ENCODE measurements around the gene RBM15. TPM values are rescaled to one million over a fixed set of nuclear protein-coding genes. Genes with fewer than 3 reads are reported as not detected.
A peak's percentile ranks its signal among the peaks of the same experiment; 100 is the strongest.

Gene RBM15
- total and polyA plus RNA-seq, 5 donors, result 4.1 to 17.8 (median 16.4) TPM

DNA sequence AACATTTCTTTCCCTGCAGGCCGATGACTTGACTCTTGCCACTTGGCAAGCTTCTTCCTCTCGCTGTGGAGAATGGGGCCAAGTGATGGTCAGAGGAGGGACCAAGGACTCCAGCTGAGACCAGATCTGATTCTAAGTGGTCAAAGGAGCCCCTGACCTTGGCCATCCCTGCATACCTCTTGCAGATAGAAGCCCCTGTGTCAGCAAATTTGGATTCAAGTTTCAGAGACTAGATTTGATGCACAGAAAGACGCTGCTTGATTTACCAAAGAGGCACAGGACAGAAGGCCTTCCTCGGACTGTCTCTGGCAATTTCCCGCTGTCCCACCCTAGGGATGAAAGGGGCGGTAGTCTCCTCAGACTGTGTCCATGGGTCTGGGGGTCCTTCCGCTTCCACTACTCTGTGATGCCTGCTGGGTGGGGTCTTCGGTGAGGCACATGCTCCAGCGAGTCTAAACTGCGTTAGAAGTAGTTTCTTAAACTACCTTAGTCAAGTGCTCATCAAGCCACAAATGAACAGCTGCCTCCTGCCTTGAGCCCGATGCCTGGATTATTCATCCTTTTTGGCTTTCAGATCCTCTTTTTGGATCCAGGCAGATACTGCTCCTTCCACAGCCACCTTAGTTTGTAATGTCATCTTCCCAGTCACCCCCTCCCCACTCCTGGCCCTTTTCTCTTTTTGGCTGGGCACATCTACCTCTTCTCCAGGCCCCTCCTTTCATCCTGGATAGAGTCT lies 31.8 kb upstream of the RBM15 start:
- ATAC-seq, result no peak
- Histone ChIP-seq H3K4me3 (ENCODE audit: low read length) (no peak overlapping the region), H3K4me1 (ENCODE audit: control insufficient read depth, insufficient read depth, low read length) (peaks cover 3% of the 10 kb centered on the region), H3K9me3 (ENCODE audit: control insufficient read depth, low read length) (no peaks in the 10 kb centered on the region), H3K27ac (ENCODE audit: low read length) (no peak overlapping the region), H3K27me3 (ENCODE audit: control insufficient read depth, insufficient read depth) (no peaks in the 10 kb centered on the region)
- WGBS, result 76% methylated on average over 11 of the region's 11 CpGs
- intact Hi-C loops (cut with DNase I), result no loop called here
- no peak for DNase-seq

DNA sequence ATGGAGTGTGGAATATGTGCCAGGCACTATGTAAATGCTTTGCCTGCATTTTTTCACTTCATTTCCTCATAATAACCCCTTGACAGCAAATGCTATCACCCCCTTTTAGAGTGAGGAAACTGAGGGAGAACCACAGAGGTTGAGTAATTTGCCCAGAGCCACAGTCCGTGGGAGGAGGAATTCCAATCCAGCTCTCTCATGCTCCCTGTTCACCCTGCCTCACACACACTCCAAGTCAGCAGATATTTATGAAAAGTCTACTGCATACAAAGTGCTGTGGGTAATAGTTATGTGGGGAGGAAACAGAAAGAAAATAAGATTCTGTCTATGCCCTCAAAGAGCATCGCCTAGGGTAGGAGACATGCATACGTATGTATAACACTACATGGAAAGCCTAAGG lies 30.9 kb upstream of the RBM15 start:
- Histone ChIP-seq H3K27ac (ENCODE audit: low read length) (no peak overlapping the region), H3K4me3 (ENCODE audit: low read length) (no peak overlapping the region), H3K4me1 (ENCODE audit: control insufficient read depth, insufficient read depth, low read length) (peaks cover 3% of the 10 kb centered on the region), H3K9me3 (ENCODE audit: control insufficient read depth, low read length) (no peaks in the 10 kb centered on the region), H3K27me3 (ENCODE audit: control insufficient read depth, insufficient read depth) (no peaks in the 10 kb centered on the region)
- ATAC-seq (no peak), DNase-seq (no peak)
- intact Hi-C loops (cut with DNase I), result no loop called here
- WGBS, result 62% methylated on average over 3 of the region's 3 CpGs

DNA sequence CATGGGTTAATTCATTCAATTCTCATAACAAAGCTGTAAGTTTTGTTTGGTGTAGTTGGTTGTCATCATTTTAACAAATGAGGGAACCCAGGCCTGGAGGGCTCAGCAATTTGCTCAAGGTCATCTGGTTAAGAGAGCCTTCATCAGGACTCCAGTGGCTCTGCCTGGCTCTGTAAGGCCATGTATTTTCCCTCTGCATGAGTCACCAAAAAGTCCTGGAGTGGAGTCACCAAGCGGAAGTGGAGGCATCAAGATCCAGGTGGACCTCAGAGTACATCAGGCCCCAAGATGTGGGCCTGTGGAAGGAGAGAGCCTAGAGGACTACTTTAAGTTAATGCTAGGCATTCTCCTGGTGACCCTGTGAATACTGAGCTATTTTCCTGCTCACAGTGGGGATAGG lies 30.0 kb upstream of the RBM15 start:
- intact Hi-C loops (cut with DNase I), result no loop called here
- H3K27me3 ChIP-seq (ENCODE audit: control insufficient read depth, insufficient read depth), result no peaks in the 10 kb centered on the region
- no peak for DNase-seq
- H3K9me3 ChIP-seq (ENCODE audit: control insufficient read depth, low read length), result no peaks in the 10 kb centered on the region
- H3K4me1 ChIP-seq (ENCODE audit: control insufficient read depth, insufficient read depth, low read length), result peaks cover 3% of the 10 kb centered on the region
- no peak overlapping the region for H3K4me3 ChIP-seq (ENCODE audit: low read length)
- no peak for ATAC-seq
- WGBS, result 97% methylated on average over 1 of the region's 1 CpG
- H3K27ac ChIP-seq (ENCODE audit: low read length), result no peak overlapping the region

DNA sequence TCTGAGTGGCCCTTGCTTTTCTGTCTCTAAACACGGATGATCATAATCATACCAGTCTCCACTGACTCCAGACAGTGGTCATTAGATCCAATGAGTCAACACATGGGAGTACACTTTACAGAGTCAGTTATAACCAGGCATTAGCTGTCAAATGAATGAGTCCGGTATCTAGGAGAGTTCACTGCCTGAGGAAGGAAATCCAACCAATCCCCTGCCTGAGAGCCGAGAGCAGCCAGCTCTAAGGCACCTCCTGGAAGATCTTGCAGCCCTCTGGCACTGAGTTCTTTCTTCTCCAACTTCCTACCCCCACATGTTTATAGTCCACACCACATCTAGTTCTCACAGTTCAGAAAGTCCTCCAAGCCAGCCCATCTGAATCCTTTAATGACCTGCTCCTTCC lies 29.4 kb upstream of the RBM15 start:
- intact Hi-C loops (cut with DNase I), result loop anchor here in 3 of 4 donors (2.0 to 10.0 kb wide), 4 partner anchors 102 to 155 kb away; no protein-coding TSS in a partner anchor
- no peak for ATAC-seq
- no peak overlapping the region for H3K27ac ChIP-seq (ENCODE audit: low read length)
- H3K4me3 ChIP-seq (ENCODE audit: low read length), result no peak overlapping the region
- no peaks in the 10 kb centered on the region for H3K9me3 ChIP-seq (ENCODE audit: control insufficient read depth, low read length)
- no peaks in the 10 kb centered on the region for H3K27me3 ChIP-seq (ENCODE audit: control insufficient read depth, insufficient read depth)
- H3K4me1 ChIP-seq (ENCODE audit: control insufficient read depth, insufficient read depth, low read length), result peaks cover 3% of the 10 kb centered on the region
- DNase-seq, result no peak
- 68% methylated on average over 3 of the region's 3 CpGs for WGBS

DNA sequence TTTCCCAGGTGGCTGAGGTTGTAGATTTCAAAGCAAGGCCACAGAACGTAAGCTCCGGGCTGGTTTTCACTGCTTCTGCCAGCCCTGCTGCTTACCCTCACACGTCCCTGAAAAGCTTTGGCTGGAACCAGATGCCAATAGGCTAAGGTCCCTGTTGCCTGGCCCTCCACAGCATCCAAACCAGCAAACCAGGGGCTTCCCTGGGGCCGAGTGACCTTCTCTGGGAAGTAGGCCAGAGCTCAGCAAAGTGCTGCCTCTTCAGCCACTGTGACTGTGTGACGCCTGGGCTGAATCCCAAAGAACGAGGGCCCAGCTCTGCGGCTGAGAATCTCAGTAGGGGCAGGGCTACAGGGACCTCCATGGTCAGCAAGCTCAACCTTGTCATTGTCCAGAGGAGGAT lies 28.9 kb upstream of the RBM15 start:
- intact Hi-C loops (cut with DNase I), result loop anchor here in 3 of 4 donors (2.0 to 10.0 kb wide), 4 partner anchors 103 to 155 kb away; no protein-coding TSS in a partner anchor
- no peak overlapping the region for H3K4me3 ChIP-seq (ENCODE audit: low read length)
- DNase-seq (peak; percentile 21 to 71 (median 68)), ATAC-seq (peak; percentile 31 to 60)
- H3K27ac ChIP-seq (ENCODE audit: low read length), result peak overlapping the region; percentile 9
- H3K9me3 ChIP-seq (ENCODE audit: control insufficient read depth, low read length), result no peaks in the 10 kb centered on the region
- no peaks in the 10 kb centered on the region for H3K27me3 ChIP-seq (ENCODE audit: control insufficient read depth, insufficient read depth)
- 50% methylated on average over 7 of the region's 7 CpGs for WGBS
- peaks cover 3% of the 10 kb centered on the region for H3K4me1 ChIP-seq (ENCODE audit: control insufficient read depth, insufficient read depth, low read length)

DNA sequence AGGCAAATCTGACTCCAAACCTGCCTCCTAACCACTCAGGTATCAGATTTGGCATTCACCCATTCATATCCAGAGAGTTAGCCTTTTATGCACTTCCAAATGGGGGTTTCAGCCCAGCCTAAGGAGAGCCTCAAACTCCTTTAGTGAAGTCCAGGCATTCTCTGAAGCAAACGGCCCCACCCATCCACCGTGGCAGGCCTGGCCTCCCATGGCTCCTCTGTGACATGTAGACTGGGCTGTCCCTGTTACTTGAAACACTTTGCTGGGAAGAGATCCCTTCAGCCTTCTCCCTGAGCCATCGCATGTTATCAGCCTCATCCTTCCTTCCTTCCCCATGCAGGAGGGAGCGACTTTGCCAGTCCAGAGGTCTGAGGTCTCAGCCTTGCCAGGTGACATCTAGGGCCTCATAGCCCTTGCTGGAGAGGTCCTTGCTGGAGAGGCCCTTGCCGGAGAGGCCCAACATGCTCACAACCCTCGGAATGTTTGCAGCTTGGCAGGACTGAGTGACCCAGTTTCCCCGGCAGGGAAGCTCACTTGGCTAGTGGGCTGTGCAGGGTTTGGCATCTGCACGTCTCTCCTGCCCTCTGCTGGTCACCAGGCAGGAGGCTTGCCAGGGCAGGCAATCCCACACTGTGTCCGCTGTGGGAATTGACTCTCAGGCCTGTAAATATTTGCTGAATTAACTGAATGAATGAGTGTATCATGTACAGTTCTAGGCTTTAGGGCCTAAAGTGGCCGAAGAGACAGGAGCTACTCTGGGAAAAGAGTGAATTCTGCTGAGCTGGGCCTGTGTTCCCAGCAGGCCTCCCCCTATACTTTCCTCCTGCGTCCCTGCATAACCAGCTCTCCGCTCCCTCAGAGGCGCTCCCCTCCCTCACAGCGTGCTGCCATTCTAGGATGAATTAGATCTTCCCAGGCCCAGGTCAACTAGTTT lies 26.7 kb upstream of the RBM15 start:
- H3K27me3 ChIP-seq (ENCODE audit: control insufficient read depth, insufficient read depth), result no peaks in the 10 kb centered on the region
- 38% methylated on average over 14 of the region's 14 CpGs for WGBS
- no peak overlapping the region for H3K27ac ChIP-seq (ENCODE audit: low read length)
- H3K4me1 ChIP-seq (ENCODE audit: control insufficient read depth, insufficient read depth, low read length), result peaks cover 3% of the 10 kb centered on the region
- ATAC-seq (peak; percentile 96 to 97), DNase-seq (peak; percentile 83 to 92 (median 91))
- H3K9me3 ChIP-seq (ENCODE audit: control insufficient read depth, low read length), result no peaks in the 10 kb centered on the region
- intact Hi-C loops (cut with DNase I), result loop anchor here (2.0 to 10.0 kb wide), 5 partner anchors 104 to 152 kb away; no protein-coding TSS in a partner anchor
- H3K4me3 ChIP-seq (ENCODE audit: low read length), result no peak overlapping the region

DNA sequence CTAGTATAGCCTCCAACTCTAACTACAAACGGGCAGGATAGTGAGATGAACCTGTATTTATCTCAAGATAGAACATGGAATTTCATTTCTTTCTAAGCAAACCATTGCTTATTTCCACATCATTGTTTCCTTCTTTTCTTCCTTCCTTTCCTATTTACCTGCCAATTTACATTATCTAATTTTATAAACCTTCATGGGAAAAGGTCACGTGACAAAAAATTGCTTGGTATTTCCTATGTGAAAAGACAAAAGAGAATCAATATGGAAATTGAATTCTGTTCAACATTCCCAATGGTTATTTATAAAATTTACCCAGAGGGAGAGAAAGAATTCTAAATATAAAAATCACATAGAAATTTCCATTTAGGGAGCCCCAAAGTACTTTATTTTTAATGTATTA lies 22.4 kb upstream of the RBM15 start:
- ATAC-seq (no peak), DNase-seq (no peak)
- 70% methylated on average over 2 of the region's 2 CpGs for WGBS
- Histone ChIP-seq H3K27me3 (ENCODE audit: control insufficient read depth, insufficient read depth) (no peaks in the 10 kb centered on the region), H3K27ac (ENCODE audit: low read length) (no peak overlapping the region), H3K9me3 (ENCODE audit: control insufficient read depth, low read length) (no peaks in the 10 kb centered on the region), H3K4me3 (ENCODE audit: low read length) (no peak overlapping the region), H3K4me1 (ENCODE audit: control insufficient read depth, insufficient read depth, low read length) (no peaks in the 10 kb centered on the region)
- intact Hi-C loops (cut with DNase I), result loop anchor here in 2 of 4 donors (10.0 kb wide), 1 partner anchor 148 kb away; no protein-coding TSS in a partner anchor

DNA sequence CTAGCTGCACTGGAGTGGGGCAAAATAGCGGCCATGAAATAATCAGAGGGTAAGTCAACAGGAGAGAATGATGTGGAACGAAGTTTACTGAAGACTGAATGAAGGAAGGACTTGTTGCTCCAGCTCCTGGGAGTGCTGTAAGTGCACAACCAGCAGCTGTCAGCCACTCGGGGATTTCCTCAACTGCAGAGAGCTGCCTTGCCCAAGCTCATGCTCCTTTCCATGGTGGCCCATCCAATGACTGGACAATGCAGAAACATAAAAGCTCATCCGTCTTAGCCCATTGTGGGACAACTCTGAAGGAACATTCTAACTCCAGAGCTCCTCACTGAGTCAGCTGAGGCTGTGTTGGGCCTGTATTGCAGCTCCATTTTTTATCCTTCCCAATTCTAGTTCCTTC lies 21.1 kb upstream of the RBM15 start:
- no peaks in the 10 kb centered on the region for H3K9me3 ChIP-seq (ENCODE audit: control insufficient read depth, low read length)
- H3K4me1 ChIP-seq (ENCODE audit: control insufficient read depth, insufficient read depth, low read length), result no peaks in the 10 kb centered on the region
- no peak overlapping the region for H3K4me3 ChIP-seq (ENCODE audit: low read length)
- 88% methylated on average over 4 of the region's 4 CpGs for WGBS
- DNase-seq, result no peak
- no peak for ATAC-seq
- intact Hi-C loops (cut with DNase I), result loop anchor here in 2 of 4 donors (10.0 kb wide), 1 partner anchor 147 kb away; no protein-coding TSS in a partner anchor
- no peaks in the 10 kb centered on the region for H3K27me3 ChIP-seq (ENCODE audit: control insufficient read depth, insufficient read depth)
- no peak overlapping the region for H3K27ac ChIP-seq (ENCODE audit: low read length)

DNA sequence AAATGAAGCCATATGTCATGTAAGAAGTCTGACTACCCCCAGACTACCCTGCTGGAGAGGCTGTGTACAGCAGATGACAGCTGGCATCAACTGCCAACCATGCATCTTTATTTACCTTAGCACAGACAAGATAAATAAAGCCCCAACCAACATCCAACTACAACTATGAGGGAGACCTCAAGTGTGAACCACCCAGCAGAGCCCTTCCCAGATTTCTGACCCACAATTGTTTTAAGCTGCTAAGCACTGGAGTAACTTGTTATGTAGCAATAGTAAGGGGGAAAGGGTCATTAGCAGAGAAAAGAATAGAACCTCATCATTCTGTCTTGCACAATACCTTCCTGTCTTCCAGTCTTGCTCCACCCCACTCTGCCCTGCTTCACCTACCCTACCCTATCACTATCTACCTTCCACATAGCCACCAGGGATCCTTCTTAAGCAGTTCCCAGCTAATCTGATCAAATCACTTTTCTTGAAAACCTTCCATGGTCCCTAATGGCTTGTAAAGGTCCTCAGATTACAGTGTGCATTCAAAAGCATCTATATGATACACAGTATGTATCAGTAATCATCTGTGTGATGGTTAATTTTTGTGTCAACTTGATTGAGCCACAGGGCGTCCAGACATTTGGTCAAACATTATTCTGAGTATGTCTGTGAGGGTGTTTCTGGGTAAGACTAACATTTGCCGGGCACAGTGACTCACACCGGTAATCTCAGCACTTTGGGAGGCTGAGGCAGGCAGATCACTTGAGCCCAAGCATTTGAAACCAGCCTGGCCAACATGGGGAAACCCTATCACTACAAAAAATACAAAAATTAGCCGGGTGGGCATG lies 19.6 kb upstream of the RBM15 start:
- 73% methylated on average over 4 of the region's 4 CpGs for WGBS
- Histone ChIP-seq H3K4me1 (ENCODE audit: control insufficient read depth, insufficient read depth, low read length) (no peaks in the 10 kb centered on the region), H3K4me3 (ENCODE audit: low read length) (no peak overlapping the region), H3K9me3 (ENCODE audit: control insufficient read depth, low read length) (no peaks in the 10 kb centered on the region), H3K27me3 (ENCODE audit: control insufficient read depth, insufficient read depth) (no peaks in the 10 kb centered on the region), H3K27ac (ENCODE audit: low read length) (no peak overlapping the region)
- no peak for ATAC-seq
- intact Hi-C loops (cut with DNase I), result loop anchor here in 2 of 4 donors (10.0 kb wide), 1 partner anchor 145 kb away; no protein-coding TSS in a partner anchor
- no peak for DNase-seq

DNA sequence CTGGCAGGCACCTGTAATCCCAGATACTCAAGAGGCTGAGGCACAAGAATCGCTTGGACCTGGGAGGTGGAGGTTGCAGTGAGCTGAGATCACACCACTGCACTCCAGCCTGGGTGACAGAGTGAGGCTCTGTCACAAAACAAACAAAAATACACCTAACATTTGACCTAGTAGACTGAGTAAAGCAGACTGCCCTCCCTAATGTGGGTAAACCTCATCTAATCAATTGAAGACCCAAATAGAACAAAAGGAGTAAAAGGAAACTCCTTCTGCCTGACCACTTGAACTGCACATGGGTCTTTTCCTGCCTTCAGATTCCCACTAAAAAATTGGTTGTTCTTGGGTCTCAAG lies 19.0 kb upstream of the RBM15 start:
- ATAC-seq, result no peak

More for the DNA sequence above, 19.0 kb upstream of the RBM15 start:
- H3K4me1 ChIP-seq (ENCODE audit: control insufficient read depth, insufficient read depth, low read length), result no peaks in the 10 kb centered on the region
- no peak overlapping the region for H3K4me3 ChIP-seq (ENCODE audit: low read length)
- no peaks in the 10 kb centered on the region for H3K27me3 ChIP-seq (ENCODE audit: control insufficient read depth, insufficient read depth)
- intact Hi-C loops (cut with DNase I), result no loop called here
- 89% methylated on average over 1 of the region's 1 CpG for WGBS
- H3K27ac ChIP-seq (ENCODE audit: low read length), result no peak overlapping the region
- H3K9me3 ChIP-seq (ENCODE audit: control insufficient read depth, low read length), result no peaks in the 10 kb centered on the region
- DNase-seq, result no peak

Measured in right cardiac atrium (tissue), 5 donors.